Activated T-cell treated with anti-CD3 and anti-CD28 coated beads for 4 hours (primary cell): ENCODE measurements around the gene POLR3E.

Experiments used
- DNase-seq: peaks from one replicate; pipeline ENCODE4 v3.0.0-alpha.2; 2020

Gene POLR3E

GRCh38 chr16:22317625-22318024, 20.4 kb downstream of the POLR3E start:
- DNase-seq: no peak

GRCh38 chr16:22318690-22319358, 21.6 kb downstream of the POLR3E start:
- DNase-seq: peak; percentile 53

GRCh38 chr16:22320572-22321339, 23.5 kb downstream of the POLR3E start:
- no peak for DNase-seq

DNA sequence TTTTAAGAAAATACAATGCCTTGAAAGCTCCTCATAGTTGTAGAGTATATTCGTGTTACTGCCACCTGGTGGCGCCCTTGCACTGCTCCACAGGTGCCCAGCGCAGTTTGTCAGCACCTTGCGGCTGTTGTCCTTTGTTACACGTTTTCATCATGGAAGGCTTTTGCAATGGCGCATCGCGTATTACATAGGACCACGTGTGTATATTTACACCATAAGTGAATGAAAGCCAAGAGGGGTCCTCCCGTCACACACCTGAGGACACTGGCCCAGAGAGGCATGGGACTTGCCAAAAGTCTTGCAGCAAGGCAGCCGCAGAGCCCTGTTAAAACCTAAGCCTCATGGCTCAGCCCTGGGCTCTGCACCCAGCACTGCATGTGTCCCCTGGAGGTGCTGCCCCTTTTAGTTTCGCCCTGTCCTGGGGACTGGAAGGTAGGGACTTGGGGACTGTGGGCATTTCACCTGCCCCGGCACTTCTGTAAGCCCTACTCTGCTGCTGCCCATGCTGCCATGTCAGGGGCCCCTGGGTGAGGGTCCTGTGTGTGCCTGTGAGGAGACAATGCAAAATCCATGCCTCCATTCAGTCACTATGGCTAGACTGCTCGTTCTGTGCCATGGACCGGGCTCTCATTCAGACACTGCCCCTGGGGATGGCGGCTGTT, 24.3 kb downstream of the POLR3E start:
- DNase-seq: peak; percentile 43

GRCh38 chr16:22322021-22322471, 24.8 kb downstream of the POLR3E start:
- no peak for DNase-seq

DNA sequence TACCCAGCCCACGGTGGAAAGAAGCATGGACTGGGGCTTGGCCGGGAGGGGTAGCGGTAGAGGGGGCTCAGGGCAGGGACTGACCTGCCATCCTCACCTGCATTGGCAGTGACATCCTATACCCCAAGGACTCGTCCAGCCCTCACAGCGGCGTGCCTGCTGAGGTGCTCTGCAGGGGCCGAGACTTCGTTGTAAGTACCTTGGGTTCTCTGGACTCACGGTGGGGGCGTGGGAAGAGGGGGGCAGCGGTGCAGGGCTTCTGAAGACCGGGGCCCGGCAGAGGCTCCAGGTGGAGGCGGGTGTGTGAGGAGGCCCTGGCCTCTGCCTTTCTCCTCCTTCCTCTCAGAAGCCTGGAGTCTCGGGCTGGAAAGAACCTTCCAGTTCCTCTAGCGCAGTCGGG, 25.5 kb downstream of the POLR3E start:
- DNase-seq: no peak

- DNase-seq: no peak
These were observed 26.2 kb downstream of the POLR3E start for GRCh38 chr16:22323173-22323958.

DNA sequence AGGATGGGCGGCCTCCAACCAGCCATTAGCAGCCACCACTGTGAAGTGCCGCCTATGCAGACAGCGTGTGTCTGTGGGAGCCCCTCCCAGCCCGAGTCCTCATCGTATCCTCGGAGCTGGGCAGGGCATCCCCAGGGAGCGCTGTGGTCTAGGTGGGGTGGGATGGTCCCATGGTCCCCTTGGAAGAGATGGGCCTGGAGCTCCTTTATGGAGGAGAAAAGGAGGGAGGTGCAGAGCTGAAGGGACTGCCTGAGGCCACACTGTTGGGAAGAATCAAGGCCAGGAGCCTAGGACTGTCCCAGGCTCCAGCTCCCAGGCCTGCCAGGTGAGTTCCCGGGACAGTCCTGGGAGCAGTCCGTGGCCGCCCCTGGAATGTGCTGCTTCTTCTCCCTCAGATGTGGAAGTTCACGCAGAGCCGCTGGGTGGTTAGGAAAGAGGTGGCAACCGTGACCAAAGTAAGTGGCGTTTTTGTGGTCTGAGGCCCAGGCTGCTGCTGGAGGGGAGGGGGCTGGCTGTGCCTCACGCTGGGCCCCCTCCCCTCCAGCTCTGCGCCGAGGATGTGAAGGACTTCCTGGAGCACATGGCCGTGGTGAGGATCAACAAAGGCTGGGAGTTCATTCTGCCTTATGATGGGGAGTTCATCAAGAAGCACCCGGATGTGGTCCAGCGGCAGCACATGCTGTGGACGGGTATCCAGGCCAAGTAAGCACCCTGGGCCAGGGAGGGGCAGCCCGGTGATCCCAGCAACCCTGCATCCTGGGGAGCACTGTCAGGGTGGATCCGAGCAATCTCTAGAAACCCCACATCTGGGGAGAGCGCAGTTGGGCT, 27.0 kb downstream of the POLR3E start:
- DNase-seq: no peak

GRCh38 chr16:22324787-22325597, 27.8 kb downstream of the POLR3E start:
- DNase-seq: no peak

DNA sequence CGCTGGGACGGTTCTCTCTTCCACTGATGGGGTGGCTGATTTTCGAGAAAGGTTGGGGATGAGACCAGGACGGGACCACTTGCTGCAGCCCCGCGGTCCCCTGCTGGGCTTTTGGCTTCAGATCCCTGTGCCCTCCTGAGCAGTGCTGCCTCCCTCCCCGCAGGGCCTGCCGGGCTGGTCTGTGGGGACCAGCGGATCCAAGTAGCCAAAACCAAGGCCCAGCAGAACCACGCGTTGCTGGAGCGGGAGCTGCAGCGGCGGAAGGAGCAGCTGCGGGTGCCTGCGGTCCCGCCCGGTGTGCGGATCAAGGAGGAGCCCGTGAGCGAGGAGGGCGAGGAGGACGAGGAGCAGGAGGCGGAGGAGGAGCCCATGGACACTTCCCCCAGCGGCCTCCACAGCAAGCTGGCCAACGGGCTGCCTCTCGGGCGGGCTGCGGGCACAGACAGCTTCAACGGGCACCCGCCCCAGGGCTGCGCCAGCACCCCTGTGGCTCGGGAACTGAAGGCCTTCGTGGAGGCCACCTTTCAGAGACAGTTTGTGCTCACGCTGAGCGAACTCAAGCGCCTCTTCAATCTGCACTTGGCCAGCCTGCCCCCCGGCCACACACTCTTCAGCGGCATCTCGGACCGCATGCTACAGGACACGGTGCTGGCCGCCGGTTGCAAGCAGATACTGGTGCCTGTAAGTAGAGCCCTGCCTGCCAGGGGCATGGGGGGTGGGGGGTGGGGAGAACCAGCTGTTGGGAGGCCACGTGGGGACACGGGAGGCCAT, 28.6 kb downstream of the POLR3E start:
- no peak for DNase-seq

GRCh38 chr16:22326369-22326652, 29.1 kb downstream of the POLR3E start:
- no peak for DNase-seq

DNA sequence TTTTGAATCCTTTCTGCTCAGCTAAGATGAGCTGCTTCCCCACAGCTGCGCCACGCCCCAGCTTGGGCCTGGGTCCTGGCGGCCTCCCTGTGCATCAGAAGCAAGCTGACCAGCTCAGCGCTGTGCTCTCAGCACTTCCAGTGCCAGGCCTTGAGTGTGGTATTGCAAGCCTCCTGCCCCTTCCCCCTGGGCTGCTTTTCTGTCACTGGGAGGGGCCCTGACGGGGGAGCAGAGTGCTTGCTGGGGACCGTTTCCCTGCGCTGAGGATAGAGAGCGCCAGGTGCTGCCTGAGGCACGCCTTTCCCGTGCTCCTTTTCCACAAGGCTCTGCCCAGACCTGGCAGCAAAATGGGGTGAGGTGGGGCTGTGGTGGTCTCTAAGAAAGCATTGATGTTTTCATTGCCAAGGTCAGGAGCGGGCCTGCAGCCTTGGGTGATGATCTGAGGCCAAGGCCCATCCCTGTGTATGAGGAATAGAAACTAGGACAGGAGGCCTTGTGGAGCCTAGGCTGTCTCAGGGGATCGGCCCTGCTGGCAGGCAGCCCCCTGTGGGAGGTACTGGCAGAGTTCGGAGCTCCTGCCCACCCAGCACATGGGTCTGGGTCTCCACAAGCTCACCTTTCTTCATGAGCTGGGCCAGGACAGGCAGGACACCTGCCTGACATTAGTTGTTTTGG, 29.7 kb downstream of the POLR3E start:
- no peak for DNase-seq

GRCh38 chr16:22327446-22327775, 30.2 kb downstream of the POLR3E start:
- DNase-seq: no peak

- DNase-seq: no peak
These were observed 31.0 kb downstream of the POLR3E start for GRCh38 chr16:22328081-22328725.

- no peak for DNase-seq
These were observed 32.0 kb downstream of the POLR3E start for GRCh38 chr16:22329199-22329695.

DNA sequence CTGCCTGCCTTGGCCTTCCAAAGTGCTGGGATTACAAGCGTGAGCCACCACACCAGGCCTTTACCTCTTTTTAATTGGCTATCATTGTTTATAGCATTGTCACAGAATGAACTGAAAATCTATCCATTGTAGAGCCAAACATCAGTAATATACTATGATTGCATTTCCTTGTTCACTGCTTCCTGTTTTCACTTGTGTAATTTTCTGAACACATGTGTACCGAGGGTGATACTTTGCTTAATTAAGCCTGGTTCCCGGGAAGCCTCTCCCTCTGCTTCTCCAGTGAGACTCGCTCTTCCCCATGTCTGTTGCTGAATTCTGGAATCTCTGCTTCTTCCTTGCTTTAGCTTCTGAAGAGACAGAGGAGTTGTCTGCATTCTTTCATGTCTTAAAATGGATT, 33.1 kb downstream of the POLR3E start:
- DNase-seq: no peak

DNA sequence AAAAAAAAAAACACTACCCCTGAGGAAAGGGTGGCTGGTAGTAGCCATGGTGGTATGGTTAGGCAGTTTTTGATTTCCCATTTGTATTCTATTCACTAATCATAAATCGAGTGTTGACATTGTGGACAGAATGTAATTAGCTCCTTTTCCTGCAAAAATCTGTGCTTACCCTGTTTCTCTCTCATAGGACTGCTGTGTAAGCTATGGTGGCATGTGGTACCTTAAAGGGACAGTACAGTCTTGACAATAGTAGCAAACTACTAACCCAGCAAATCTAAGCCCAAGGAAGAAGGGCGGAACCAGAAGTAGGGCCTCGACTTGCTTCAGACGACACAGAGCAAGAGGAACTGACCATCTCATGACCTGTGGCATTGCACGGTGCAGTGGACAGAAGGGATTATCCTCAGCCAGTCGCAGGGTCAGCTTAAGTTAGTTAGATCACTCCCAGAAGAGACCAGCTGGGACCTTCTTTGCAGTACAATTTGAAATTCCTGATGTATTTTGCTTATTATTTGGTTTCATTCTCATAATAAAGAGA, 36.3 kb downstream of the POLR3E start:
- no peak for DNase-seq

DNA sequence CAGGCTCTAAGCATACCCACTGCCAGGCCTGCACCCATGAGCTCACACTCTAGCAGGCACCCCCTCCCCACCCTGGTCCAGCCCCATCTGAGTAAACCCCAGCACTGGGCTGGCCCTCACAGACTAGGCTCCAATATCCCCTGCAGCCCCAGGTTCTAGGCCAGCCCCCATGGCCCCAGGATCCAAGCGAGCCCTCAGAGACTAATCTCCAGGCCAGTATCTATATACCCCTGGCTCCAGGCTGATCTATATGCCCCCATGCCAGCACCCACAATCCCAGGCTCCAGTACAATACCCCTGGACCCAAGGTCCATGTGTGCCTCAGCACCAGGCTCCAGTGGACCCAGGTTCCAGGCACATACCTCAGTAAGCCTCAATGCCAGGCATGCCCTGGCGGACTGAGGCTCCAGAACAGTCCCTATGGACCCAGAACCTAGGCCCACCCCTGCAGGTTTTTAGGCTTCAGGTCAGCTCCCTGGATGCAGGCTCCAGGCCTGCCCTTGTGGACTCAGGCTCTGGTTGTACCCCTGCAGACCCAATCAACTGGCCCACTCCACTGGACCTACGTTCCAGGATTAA, 38.5 kb downstream of the POLR3E start:
- DNase-seq: no peak

DNA sequence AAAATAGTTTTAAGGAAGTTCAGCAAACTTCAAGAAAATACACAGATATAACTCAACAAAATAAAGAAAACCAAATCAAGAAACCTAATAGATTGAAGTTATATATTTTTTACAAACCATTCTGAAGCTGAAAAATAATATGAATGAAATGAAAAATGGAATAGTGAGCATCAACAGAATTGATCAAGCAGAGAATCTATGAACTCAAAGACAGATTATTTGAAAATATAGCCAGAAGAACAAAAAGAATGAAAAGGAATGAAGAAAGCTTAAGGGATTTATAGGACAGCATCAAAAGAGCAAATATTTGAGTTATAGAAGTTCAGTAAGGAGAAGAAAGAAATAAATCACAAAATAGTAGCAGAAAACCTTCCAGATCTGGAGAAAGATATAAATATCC, 39.4 kb downstream of the POLR3E start:
- no peak for DNase-seq
